RWPE2 (cell line): Measurements from ENCODE around the gene ANAPC7.

Experiments used
- ATAC-seq: fragments of 200-7000 bp; cut with Tn5 transposase; 3 replicates; pipeline ENCODE4 v1.9.1; 2021; ENCODE audit warnings: low read depth
- DNase-seq: peaks from one replicate; pipeline ENCODE4 v3.0.0-alpha.2; 2020; ENCODE audit warnings: low spot score
- H3K27ac ChIP-seq: fragments of 450-650 bp; 2 replicates; pipeline ENCODE4 v1.5.1; 2017; ENCODE audit warnings: mild to moderate bottlenecking; ENCODE audit not compliant: poor library complexity, severe bottlenecking
- H3K27me3 ChIP-seq: fragments of 250-450 bp; sonication (Bioruptor Pico); 2 replicates; pipeline ENCODE4 v1.5.1; 2021; ENCODE audit warnings: mild to moderate bottlenecking, moderate library complexity; ENCODE audit not compliant: insufficient read depth, poor library complexity, severe bottlenecking
- H3K36me3 ChIP-seq: fragments of 250-450 bp; sonication (Bioruptor Pico); 2 replicates; pipeline ENCODE4 v1.5.1; 2020; ENCODE audit warnings: low read depth, mild to moderate bottlenecking, moderate library complexity
- H3K4me1 ChIP-seq: fragments of 250-450 bp; sonication (Bioruptor Pico); 2 replicates; pipeline ENCODE4 v1.5.1; 2021; ENCODE audit warnings: mild to moderate bottlenecking, moderate library complexity; ENCODE audit not compliant: insufficient read depth, poor library complexity, severe bottlenecking
- H3K4me3 ChIP-seq: fragments of 250-450 bp; sonication (Bioruptor Pico); 2 replicates; pipeline ENCODE4 v1.5.1; 2021; ENCODE audit warnings: mild to moderate bottlenecking, moderate library complexity; ENCODE audit not compliant: severe bottlenecking
- H3K9me3 ChIP-seq: fragments of 250-450 bp; sonication (Bioruptor Pico); 2 replicates; pipeline ENCODE4 v1.5.1; 2021; ENCODE audit warnings: mild to moderate bottlenecking, moderate library complexity; ENCODE audit not compliant: severe bottlenecking
- CTCF ChIP-seq: fragments of 450-650 bp; IDR thresholded peaks from one replicate; pipeline ENCODE4 v1.5.1; 2017; ENCODE audit warnings: mild to moderate bottlenecking, moderate library complexity; ENCODE audit not compliant: poor library complexity, severe bottlenecking

ANAPC7 gene

GRCh38 chr12:110335481-110336045, 67.9 kb downstream of the ANAPC7 start:
- Histone ChIP-seq H3K4me3 (no peak overlapping the region), H3K36me3 (peaks cover 100% of the 10 kb centered on the region), H3K4me1 (peaks cover 20% of the 10 kb centered on the region), H3K27ac (no peak overlapping the region), H3K9me3 (no peaks in the 10 kb centered on the region), H3K27me3 (no peaks in the 10 kb centered on the region)
- DNase-seq: no peak
- TF ChIP-seq CTCF: no peak
- no peak for ATAC-seq

- DNase-seq: no peak
- no peak for ATAC-seq
- Histone ChIP-seq H3K36me3 (peaks cover 100% of the 10 kb centered on the region), H3K4me1 (peaks cover 17% of the 10 kb centered on the region), H3K4me3 (no peak overlapping the region), H3K27me3 (no peaks in the 10 kb centered on the region), H3K9me3 (no peaks in the 10 kb centered on the region), H3K27ac (no peak overlapping the region)
- no peak for TF ChIP-seq CTCF
Observed at GRCh38 chr12:110333201-110333600, 70.3 kb downstream of the ANAPC7 start.

- H3K27me3 ChIP-seq: no peaks in the 10 kb centered on the region
- no peak overlapping the region for H3K4me3 ChIP-seq
- H3K9me3 ChIP-seq: no peaks in the 10 kb centered on the region
- H3K27ac ChIP-seq: peak overlapping the region; percentile 10
- no peak for TF ChIP-seq CTCF
- DNase-seq: no peak
- H3K4me1 ChIP-seq: peaks cover 17% of the 10 kb centered on the region
- ATAC-seq: no peak
- H3K36me3 ChIP-seq: peaks cover 100% of the 10 kb centered on the region
Observed at GRCh38 chr12:110330544-110330943, 73.0 kb downstream of the ANAPC7 start.

- ATAC-seq: no peak
- Histone ChIP-seq H3K27ac (peak overlapping the region; percentile 10), H3K4me3 (no peak overlapping the region), H3K4me1 (peaks cover 17% of the 10 kb centered on the region), H3K9me3 (no peaks in the 10 kb centered on the region), H3K27me3 (no peaks in the 10 kb centered on the region), H3K36me3 (peaks cover 100% of the 10 kb centered on the region)
- DNase-seq: no peak
- TF ChIP-seq CTCF: no peak
Observed at GRCh38 chr12:110330124-110330523, 73.4 kb downstream of the ANAPC7 start.

- Histone ChIP-seq H3K4me3 (no peak overlapping the region), H3K4me1 (peaks cover 17% of the 10 kb centered on the region), H3K27me3 (no peaks in the 10 kb centered on the region), H3K36me3 (peaks cover 100% of the 10 kb centered on the region), H3K27ac (peak overlapping the region; percentile 10), H3K9me3 (no peaks in the 10 kb centered on the region)
- ATAC-seq: no peak
- no peak for TF ChIP-seq CTCF
- DNase-seq: no peak
Observed at GRCh38 chr12:110329710-110330109, 73.8 kb downstream of the ANAPC7 start.
